Stimulated activated CD8-positive, alpha-beta memory T cell treated with anti-CD3 and anti-CD28 coated beads, Interleukin-7, amount 100 ng/mL, for 48 hours (primary cell): Measurements from ENCODE around the gene MEF2C.

Source experiments
- DNase-seq, 2 donors: peaks; one replicate each; pipeline ENCODE4 v3.0.0-alpha.2; 2020; ENCODE audit warnings: low read depth in 1 of 2; ENCODE audit errors: extremely low read depth in 1 of 2

Gene MEF2C

DNA sequence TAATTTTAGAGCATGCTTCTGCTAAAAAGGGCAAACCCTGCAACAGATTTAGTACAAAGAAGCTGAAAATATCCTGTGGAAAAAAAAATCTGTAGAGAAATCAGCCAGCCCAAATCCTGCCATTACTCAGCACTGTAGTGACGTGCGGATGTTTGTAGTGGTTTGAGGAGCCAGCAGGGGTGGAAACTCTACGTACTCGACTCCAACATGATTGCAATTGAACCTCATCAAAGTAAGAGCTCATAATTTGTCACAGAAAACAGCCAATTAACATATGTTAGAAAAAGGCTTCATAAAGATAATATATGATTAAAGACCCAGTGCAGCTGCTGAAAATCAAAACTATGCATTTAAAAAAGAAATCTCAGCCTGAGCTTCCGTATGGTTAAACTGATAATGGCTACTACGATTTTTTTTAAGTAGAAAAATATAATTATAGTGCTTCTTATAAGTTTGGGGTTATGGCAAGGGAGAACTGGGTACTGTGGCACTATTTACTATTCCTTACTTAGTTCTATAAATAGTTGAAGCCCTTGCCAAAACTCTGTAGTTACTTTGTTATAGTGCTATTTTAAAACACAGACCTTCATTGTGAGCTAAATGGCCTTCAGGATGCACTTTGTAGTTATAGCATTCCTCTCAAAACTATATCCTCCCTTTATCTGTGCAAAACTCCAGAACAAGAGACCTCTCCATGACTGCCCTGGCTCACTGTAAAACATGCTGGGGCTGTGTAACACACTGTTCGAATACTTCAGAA is 49.4 kb downstream of the MEF2C start:
- DNase-seq, result peak; percentile 21 to 43

DNA sequence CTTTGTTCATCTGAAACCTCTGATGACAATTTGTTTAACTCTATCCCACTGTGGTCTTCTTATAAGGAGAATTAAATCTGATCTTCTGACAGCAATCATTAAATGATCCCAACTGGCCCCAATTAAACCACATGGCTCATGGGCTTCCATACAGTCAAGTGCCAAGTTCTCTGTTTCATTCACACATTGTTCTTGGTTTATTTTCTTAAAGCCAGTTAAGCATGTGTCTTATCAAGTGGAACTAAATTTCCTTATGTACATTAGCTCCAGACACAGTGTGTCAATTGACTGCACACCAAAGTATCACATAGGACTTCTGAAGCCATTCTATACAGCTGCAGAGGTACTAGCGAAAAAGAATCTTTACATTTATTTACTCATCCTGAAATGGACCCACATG is 51.2 kb downstream of the MEF2C start:
- DNase-seq, result no peak

DNA sequence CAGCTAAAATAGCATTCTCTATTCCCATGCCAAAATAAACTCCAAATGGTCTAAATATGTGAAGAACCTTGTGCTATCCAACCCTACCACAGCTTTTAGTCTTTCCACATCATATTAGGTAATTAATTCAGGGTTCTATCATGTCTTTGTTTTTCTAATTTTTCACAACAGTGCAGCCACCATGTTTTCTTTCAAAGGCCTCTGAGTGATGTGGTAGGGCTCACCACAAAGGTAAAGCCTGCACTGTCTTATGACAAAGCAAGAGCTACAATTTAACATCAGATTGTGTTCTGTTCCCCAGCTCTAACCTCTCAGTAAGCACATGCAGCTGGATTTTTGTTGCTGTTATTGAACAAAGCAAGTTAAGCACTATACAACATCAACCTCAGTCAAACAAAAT is 52.4 kb downstream of the MEF2C start:
- no peak for DNase-seq

DNA sequence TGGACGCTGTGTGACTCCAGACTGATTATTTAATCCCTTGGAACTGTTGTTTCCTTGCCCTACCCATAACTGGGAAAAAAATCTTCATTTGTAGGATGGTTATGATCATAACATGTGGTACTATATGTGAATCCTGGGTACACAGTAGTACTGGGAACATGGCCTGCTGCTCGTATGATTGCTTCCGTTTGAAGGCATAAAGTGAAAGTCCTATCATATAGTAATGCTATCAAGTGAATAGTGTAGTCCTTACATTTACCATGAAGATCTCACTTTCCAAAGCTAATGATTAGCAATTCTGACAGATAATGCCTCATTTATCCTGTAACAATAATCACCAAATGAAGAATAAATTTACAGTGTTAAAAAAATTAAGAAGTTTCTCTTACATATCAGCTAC is 53.2 kb downstream of the MEF2C start:
- no peak for DNase-seq

DNA sequence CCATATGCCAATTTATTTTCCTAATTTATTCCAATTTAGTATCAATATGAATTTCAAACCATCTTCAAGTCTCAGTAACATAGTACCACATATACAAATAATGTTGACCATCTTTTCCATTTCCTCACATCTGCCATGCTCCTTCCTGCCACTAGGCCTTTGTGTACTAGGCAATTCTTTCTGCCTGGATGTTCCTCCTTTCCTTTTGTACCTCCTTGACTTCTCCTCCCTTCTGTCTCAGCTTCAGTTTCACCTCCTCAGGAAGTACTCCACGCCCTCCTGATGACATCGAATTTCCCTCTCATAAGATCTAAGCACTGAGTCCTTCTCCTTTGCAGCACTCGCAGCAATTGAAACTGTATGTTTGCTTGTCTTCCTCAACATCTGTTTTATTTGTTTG is 53.9 kb downstream of the MEF2C start:
- DNase-seq, result no peak

DNA sequence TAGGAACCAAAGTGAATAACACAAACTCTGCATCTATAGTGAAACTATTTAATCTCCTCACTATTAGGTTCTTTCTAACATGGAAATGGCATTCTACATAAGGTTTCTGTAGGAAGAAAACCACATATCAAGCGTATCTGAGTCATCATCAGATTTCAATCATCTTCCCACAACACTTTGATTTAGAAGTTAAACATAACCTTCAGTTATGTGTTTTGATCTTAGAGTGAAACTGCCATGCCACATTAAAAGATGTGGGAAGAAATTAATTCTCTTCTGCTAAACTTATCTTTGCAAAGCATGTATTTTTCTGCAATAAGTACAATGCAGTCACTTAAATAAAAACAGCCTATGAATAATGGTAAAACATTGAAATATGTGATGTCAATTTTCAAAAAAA is 55.0 kb downstream of the MEF2C start:
- DNase-seq, result no peak

DNA sequence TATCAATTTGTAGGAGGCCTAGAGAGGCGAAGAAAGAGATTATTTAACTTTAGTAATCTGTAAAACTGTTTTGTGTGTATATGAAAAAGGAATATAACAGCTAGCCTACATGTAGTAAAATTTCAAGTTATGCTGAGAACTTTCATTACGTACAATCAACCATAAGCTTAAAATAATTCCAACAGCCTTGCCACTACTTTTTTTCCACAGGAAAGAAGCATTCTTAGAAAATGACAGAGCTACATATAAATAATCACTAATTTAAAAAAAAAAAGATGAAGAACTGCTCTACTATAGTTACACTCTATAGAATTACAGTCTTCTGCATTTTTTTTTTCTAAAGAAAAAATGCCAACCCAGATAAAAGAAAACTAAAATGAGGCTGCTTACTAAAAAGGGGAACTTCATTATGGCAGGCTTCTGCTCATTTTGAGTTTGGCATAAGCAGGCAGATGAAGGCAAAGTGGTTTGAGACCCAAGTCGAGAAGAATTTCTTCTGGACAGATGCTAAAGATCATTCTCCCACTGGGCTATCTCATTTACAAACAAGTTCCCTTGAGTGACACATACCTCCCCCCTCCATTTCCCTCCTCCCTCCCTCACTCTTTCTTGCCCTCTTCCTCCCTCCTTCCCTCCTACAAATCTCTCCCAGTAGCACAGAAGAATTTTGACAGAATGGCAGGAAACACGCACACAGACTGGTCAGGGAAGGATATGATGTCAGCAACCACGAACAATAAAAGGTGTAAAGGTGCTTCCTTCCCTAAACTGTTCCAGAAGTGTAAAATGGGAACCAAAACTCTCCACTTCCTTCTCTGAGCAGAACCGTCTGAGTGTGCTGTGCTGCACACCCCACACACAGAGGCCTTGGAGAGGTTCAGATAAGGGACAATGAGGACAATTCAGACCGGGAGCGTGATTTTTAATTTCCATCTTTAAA is 56.1 kb downstream of the MEF2C start:
- DNase-seq, result no peak

DNA sequence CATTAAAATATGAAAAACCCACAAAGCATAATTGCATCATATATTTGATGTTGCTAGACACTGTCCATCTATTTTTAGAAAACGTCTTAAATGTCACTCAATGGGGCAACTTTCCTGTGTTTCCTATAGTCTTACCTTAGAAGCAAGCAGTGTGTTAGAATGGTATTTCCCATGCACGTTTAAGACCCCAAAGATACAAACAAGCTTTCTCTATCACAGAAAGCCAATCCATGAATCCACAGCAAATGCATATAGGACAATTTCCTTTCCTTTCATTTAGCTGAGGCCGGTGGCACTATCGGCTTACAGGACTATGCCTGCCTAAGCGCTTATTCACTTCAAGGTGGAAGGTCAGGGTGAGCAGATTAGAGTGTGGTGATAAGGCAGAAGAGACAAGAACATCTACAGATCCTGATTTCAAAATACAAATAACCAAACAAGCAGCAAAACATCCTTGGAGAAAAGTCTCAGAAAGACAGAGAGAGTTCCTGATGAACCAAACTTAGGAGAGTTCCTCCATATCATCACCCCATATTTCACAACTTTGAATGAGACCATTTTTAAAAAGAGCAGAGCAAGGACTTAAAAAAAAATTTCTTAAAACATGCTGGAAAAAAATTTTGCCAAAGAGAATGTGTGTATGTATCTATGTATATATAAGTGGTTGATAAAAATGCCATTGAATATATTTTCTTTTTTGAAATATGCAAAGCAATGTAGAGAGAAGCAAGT is 57.2 kb downstream of the MEF2C start:
- no peak for DNase-seq

DNA sequence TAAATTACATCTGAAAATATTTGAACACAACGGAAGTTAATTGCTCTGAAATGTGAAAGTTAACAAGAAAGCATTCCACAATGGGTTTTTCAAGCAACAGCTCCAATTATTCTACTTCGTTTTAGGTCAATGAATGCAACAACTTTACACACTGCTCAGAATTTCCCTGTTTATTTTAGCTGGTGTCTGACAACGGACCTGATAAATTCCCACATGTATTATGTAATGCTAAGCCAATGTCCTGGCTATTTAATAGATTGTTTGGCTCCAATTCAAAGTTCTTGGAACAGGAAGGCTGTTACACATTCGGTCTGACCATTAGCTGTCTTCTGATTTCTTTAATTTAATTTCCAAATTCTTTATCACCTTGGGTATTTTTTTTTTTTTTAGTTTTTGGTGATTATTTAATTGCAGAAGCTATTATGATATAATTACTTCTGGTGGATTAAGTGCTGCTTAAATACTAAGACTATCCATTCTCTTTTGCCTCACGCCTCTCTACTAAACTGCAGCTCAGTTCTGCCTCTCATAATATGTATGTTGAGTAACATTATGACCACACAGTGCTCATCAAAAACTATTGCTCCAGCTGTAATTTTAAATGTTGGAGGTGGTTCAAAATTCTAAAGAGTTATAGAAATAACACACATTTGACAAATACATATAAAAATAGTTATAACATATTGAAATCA is 57.9 kb downstream of the MEF2C start:
- DNase-seq, result no peak

DNA sequence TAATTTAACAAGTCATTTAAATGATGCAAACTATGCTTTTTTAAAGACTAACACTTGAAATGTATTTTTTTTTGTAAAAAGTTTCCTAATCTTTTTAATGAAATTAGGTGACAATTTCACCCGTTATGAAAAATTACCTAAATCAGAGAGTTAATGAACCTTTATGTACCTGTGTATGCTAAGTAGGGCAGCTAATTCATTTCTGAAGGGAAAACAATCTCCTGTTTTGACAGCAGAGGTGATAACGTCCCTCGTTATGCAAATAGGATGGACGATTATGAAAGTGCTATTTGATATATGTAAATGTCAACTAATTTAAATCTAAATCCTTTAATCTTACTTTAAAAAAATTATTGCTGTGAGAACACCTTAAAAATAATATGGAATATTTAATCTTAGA is 58.8 kb downstream of the MEF2C start:
- DNase-seq, result no peak

DNA sequence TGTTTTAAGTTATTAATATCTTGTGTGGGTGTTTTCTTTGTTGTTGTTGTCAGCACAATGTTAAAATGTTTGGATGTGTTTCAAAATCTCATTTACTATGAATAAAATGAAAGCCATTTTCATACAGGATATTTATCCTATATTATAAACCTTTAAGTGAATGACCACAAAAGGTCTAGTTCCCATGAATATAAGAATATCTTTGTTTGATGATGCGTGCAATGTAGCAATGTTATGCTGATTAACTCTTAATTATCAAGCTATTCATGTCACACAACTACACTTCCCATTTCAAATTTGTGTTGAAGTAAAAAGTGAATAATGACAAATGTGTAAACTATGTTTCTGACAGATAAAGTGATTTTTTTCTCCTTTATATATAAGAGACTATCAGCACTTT is 59.8 kb downstream of the MEF2C start:
- no peak for DNase-seq

DNA sequence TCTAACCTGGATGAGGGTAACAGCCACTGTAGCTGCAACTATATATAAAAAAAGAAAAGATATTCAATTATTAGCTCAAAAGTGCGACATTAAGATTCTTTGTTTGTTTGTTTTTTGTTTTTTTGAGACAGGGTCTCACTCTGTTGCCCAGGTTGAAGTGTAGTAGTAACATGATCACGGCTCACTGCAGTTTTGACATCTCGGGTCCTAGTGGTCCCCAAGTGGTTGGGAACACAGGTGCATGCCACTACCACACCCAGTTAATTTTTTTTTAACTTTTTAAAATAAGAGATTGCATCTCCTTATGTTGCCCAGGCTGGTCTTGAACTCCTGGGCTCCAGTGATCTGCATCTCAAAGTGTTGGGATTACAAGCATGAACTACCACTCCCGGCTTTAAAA is 61.8 kb downstream of the MEF2C start:
- DNase-seq, result no peak

DNA sequence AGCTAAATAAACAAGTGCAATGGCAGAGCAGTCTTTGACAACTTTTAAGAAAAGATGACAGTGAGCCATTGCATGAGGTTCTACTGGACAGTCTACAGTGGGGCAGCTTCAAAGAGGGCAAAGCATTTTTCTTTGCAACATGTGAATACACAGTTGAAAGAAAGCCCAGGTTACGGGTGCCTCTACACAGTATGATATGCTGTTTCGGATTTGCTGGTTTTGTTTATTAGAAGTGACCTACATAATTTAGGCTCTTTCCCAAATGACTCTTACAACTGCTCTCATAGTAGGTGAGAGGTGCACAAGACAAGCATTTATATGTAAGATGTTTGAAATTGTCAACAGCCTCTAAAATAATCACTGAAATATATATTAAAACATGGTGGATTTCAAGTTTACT is 62.4 kb downstream of the MEF2C start:
- DNase-seq, result no peak

DNA sequence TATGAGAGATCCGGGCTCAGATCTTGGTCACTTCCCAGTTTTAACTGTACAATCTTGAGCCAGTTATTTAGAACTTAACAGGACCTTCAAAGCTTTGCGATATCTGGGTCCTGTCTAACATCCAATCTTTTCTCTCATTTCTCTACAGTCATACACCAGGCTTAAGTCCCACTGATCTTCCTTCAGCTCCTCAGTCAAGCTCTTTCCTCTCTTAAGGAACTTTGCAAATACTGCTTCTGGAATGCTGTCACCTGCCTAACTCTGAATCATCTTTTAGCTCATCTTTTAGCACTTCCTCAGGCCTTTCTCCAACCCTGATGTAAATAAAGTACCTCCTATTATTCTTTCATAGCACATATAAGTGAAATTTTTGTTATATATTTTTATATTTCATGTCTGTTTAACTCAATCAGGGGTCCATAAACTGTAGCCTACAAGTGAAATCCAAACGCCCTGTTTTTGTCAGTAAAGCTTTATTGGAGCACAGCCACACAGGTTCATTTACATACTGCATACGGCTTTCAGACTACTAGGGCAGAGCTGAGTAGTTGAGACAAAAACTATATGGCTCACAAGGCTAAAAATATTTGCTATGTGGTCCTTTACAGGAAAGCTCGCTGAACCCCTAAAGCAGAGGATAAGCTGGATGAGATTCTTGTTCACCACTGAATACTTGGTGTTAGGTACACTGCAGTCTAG is 63.5 kb downstream of the MEF2C start:
- DNase-seq, result no peak

DNA sequence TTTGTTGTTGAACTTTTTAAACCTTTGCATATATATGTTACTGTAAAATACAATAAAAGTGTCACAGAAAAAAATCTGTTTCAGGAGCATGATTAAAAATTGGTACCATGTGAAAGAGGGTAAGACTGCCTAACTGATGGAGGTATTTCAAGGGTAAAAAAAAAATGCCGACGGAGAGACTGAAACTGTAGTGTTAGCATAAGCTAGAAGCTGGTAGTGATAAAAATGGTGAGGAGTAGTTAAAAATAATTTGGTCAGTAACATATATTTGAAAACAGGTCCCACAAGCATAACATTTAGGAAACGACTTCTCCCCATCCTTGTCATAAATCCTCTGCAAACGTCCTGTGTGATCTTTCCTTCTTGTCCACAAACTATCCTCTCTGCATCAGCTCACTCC is 64.7 kb downstream of the MEF2C start:
- no peak for DNase-seq

DNA sequence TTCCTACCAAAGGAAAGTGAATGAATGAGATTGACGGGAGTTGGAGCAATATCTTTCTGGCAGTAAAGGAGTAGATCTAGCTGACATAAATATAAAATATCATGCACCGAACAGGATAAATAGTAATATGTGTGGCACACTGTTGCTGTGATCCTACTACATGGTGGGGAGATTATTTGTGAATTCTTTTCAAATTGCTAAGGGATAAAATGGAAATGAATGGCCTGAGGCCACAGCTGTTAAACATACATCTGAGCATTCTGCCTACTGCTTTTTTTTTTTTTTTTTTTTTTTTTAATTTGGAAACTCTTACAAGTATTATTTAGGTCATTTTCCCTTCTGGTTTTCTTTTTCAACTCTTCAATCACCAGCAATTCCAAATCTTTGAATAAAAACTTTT is 66.8 kb downstream of the MEF2C start:
- no peak for DNase-seq

DNA sequence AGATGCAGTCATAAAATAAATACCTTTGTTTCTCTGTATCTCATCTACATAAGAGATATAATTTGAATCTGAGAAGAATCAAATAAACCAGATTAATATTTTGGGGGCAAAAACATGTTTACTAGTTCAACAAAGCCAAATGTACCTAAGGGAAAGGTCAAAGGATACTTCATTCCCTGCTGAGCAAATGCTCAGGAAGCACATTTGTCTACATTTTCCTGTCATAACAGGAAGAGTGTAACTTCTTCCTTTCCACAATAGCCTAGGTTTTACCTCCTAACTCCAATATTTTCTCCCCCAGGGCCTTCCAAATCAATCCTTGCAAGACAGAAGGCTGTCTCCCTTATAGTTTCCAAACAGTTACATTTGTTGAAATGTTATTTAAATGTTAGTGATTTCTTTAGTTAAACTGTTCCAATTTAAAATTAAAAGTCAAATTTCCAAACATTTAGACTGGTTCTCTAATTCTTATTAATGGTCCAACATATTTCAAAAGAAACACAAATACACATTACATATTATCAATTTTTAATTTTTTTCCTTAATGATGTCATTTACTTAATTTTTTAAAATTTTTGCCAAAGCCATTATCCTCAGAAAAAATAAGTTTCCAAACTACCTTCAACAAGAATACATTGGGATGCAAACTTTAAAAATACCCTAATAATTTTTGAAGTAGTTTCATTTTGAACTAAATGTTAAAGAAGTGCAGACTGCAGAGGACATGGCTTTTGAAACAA is 67.8 kb downstream of the MEF2C start:
- no peak for DNase-seq

DNA sequence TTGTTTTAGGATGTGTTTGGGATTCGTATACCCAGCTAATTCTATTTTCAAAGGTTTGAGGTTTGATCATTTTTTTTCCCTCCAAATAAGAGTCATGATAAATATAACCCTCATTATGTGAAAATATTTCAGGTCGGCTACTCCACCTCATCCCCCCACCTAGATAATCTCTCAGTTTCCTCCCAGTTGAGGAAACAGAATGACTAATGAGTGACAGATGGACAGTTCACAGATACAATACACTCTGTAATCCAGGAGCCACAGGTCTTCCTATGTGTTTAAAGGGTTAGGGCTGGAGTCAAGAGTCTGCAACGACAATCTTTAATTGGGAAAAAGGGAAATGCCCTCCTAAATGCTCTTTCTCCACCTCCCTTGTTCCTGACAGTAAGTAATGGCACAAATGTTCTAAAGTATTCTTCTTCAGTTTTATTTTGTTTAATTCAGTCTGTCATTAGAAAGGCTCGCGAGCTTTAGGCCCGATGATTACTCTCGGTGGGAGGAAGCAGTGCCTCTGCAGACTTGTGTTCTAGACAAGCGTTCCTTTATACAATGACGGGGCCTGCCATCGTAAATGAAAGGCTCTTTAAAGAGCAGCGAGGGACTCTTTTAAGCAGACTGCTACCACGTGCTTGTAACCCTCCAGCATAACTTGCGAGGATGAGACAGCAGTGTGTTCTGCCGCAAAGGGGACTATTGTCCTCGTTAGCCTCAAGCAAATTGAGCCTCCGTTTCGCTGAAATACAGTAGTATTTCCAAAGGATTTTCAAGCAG is 69.0 kb downstream of the MEF2C start:
- no peak for DNase-seq

DNA sequence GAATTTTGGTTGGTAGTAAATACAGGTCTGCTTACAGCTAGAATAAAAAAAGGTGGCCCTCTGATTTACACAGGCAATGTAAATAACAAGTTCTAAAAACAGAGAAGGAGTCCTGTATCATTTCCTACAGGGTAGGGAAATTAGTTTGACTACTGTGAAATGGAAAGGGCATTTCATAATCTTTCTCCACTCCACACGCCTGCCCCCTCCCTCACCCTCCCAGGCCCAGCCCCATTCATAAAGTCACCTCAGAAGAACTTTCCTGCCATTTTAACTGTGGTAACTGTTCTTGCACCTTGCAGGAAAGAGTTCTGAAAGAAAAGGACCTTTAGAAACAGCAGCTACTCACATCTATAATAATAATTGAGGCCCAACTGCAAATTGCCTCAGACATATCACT is 69.7 kb downstream of the MEF2C start:
- DNase-seq, result no peak
